ENCODE results near the gene ZC3H4. TPM values are rescaled to one million over a fixed set of nuclear protein-coding genes. Genes with fewer than 3 reads are reported as not detected.

The ZC3H4 gene
- total and polyA plus RNA-seq, 10 of the 15 experiments (the other 5 are each of a cell fraction or from before 2014, with no cell fraction given): 5.1 to 86.3 (median 15.5) TPM

DNA sequence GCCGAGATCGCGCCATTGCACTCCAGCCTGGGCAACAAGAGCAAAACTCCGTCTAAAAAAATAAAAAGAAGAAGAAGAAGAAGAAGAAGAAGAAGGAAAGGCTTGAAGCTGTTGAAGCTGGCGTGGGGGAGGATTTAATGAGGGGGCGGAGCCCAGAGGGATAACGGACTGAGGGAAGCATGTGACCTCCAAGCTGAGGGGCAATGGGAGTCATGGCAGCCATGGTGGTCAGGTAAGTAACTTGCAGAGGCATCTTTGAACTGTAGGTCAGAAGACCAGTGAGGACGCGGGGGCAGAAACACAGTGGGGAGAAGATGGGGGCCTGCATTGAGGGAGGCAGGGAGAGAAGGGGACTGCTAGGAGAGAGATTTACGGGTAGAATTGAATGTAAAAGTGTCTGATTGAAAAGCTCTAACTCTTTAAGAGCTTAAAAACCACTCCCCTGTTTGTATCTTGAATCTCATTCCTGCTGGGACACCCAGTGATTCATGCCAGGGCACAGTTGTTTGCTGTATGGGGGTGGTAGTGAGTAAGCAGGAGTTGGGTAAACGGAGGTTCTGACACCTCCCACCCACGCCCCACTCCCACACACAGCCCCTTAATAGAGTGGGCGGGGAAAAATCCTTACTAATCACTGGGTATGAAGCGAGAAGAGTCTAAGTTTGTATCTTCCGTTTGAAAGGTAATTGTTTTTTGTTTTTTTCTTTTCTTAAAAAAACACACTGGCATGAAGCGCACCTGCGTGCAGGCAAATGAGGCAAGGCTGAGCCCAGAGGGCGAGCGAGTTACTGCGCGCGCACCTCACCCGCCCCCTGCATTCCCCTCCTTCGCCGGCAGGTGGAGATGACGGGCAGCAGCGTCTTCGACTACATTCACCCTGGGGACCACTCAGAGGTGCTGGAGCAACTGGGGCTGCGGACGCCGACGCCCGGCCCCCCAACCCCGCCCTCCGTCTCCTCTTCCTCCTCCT lies 78.2 kb downstream of the ZC3H4 start (continued):
- peak; percentile 73 for TF ChIP-seq SMC3 (IDR thresholded peaks at IDR 0.05; ENCODE audit: borderline replicate concordance, low read length)
- TF ChIP-seq ZNF217 (IDR thresholded peaks at IDR 0.05): no peak
- no peak for TF ChIP-seq CHD4 (IDR thresholded peaks at IDR 0.05)
- TF ChIP-seq NRF1 (conservative IDR thresholded peaks at IDR 0.05; ENCODE audit: low read depth, low read length): 0 out of 2 replicates have a peak, but pooled peaks have one; percentile 41
- TF ChIP-seq, protein P1, sequence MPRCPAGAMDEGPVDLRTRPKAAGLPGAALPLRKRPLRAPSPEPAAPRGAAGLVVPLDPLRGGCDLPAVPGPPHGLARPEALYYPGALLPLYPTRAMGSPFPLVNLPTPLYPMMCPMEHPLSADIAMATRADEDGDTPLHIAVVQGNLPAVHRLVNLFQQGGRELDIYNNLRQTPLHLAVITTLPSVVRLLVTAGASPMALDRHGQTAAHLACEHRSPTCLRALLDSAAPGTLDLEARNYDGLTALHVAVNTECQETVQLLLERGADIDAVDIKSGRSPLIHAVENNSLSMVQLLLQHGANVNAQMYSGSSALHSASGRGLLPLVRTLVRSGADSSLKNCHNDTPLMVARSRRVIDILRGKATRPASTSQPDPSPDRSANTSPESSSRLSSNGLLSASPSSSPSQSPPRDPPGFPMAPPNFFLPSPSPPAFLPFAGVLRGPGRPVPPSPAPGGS (IDR thresholded peaks at IDR 0.05; ENCODE audit: borderline replicate concordance, insufficient read depth, low read depth, low read length, poor library complexity, severe bottlenecking): peak; percentile 21
- TF ChIP-seq PAX5 (IDR thresholded peaks at IDR 0.05; ENCODE audit: borderline replicate concordance, low read depth, low read length): no peak
- TF ChIP-seq BHLHE40 (IDR thresholded peaks at IDR 0.05; ENCODE audit: borderline replicate concordance in 1 of 2, low read depth in 2 of 2, low read length in 1 of 2): peak; percentile 50 to 54; a peak in 2 of 4 replicates
- peak; percentile 49 for TF ChIP-seq SP1 (IDR thresholded peaks at IDR 0.05; ENCODE audit: low read depth, low read length)
- TF ChIP-seq, protein P2, sequence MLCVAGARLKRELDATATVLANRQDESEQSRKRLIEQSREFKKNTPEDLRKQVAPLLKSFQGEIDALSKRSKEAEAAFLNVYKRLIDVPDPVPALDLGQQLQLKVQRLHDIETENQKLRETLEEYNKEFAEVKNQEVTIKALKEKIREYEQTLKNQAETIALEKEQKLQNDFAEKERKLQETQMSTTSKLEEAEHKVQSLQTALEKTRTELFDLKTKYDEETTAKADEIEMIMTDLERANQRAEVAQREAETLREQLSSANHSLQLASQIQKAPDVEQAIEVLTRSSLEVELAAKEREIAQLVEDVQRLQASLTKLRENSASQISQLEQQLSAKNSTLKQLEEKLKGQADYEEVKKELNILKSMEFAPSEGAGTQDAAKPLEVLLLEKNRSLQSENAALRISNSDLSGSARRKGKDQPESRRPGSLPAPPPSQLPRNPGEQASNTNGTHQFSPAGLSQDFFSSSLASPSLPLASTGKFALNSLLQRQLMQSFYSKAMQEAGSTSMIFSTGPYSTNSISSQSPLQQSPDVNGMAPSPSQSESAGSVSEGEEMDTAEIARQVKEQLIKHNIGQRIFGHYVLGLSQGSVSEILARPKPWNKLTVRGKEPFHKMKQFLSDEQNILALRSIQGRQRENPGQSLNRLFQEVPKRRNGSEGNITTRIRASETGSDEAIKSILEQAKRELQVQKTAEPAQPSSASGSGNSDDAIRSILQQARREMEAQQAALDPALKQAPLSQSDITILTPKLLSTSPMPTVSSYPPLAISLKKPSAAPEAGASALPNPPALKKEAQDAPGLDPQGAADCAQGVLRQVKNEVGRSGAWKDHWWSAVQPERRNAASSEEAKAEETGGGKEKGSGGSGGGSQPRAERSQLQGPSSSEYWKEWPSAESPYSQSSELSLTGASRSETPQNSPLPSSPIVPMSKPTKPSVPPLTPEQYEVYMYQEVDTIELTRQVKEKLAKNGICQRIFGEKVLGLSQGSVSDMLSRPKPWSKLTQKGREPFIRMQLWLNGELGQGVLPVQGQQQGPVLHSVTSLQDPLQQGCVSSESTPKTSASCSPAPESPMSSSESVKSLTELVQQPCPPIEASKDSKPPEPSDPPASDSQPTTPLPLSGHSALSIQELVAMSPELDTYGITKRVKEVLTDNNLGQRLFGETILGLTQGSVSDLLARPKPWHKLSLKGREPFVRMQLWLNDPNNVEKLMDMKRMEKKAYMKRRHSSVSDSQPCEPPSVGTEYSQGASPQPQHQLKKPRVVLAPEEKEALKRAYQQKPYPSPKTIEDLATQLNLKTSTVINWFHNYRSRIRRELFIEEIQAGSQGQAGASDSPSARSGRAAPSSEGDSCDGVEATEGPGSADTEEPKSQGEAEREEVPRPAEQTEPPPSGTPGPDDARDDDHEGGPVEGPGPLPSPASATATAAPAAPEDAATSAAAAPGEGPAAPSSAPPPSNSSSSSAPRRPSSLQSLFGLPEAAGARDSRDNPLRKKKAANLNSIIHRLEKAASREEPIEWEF (IDR thresholded peaks at IDR 0.05; ENCODE audit: insufficient replicate concordance, low read depth, low read length): no peak
- TF ChIP-seq EGR1 (IDR thresholded peaks at IDR 0.05; ENCODE audit: borderline replicate concordance in 1 of 2, low read depth in 2 of 2, low read length in 2 of 2): peak in 1 of 2 experiments; percentile 90; a peak in 2 of 3 replicates
- no peak for TF ChIP-seq EED (IDR thresholded peaks at IDR 0.05; ENCODE audit: low read depth)
- TF ChIP-seq SIN3A (IDR thresholded peaks at IDR 0.05; ENCODE audit: low read depth, low read length): peak; percentile 60; the same call in 1 of the 2 replicates
- TF ChIP-seq NBN (IDR thresholded peaks at IDR 0.05): 0 out of 2 replicates have a peak, but pooled peaks have one; percentile 52
- TF ChIP-seq RCOR1 (conservative IDR thresholded peaks at IDR 0.05; ENCODE audit: low read depth, low read length): no peak
- TF ChIP-seq RAD21 (IDR thresholded peaks at IDR 0.05; ENCODE audit: insufficient read depth, low read depth, low read length): peak; percentile 54; the same call in 1 of the 2 replicates
- peak; percentile 64; the same call in 1 of the 2 replicates for TF ChIP-seq CREB1 (IDR thresholded peaks at IDR 0.05; ENCODE audit: low read depth)
- peak; percentile 59; the same call in 1 of the 2 replicates for TF ChIP-seq CREM (IDR thresholded peaks at IDR 0.05; ENCODE audit: low read depth)
- 0 out of 2 replicates have a peak, but pooled peaks have one; percentile 12 for TF ChIP-seq IKZF1 (conservative IDR thresholded peaks at IDR 0.05)
- 0 out of 2 replicates have a peak, but pooled peaks have one; percentile 24 for TF ChIP-seq MXI1 (IDR thresholded peaks at IDR 0.05; ENCODE audit: low read depth, low read length)
- TF ChIP-seq ZNF207 (IDR thresholded peaks at IDR 0.05; ENCODE audit: borderline replicate concordance): no peak

Data from GM12878 (cell line).